Measurements from ENCODE around the gene SCGB1D1.

Gene SCGB1D1

GRCh38 chr11:62190011-62190410, at the start of gene SCGB1D1:
Gene SCGB1D1 (plus strand): TSS chr11:62190216. CDS start chr11:62190285, 69 bp downstream.
- DNase-seq: no peak

GRCh38 chr11:62140304-62141110, 49.5 kb upstream of the SCGB1D1 start:
- DNase-seq: no peak

GRCh38 chr11:62141111-62142042, 48.6 kb upstream of the SCGB1D1 start:
- DNase-seq: no peak

- no peak for DNase-seq
Measured at GRCh38 chr11:62142043-62142375, 48.0 kb upstream of the SCGB1D1 start.

GRCh38 chr11:62142921-62143320, 47.1 kb upstream of the SCGB1D1 start:
- DNase-seq: no peak

GRCh38 chr11:62143727-62144126, 46.3 kb upstream of the SCGB1D1 start:
- DNase-seq: no peak

- DNase-seq: no peak
Measured at GRCh38 chr11:62144641-62145255, 45.3 kb upstream of the SCGB1D1 start.

- no peak for DNase-seq
Measured at GRCh38 chr11:62145261-62145871, 44.6 kb upstream of the SCGB1D1 start.

GRCh38 chr11:62146476-62147200, 43.4 kb upstream of the SCGB1D1 start:
- DNase-seq: no peak

- DNase-seq: no peak
Measured at GRCh38 chr11:62147545-62147944, 42.5 kb upstream of the SCGB1D1 start.

- DNase-seq: no peak
Measured at GRCh38 chr11:62148271-62148980, 41.6 kb upstream of the SCGB1D1 start.

- DNase-seq: no peak
Measured at GRCh38 chr11:62149986-62150886, 39.8 kb upstream of the SCGB1D1 start.

GRCh38 chr11:62150887-62151736, 38.9 kb upstream of the SCGB1D1 start:
- DNase-seq: no peak

- no peak for DNase-seq
Measured at GRCh38 chr11:62151737-62152102, 38.3 kb upstream of the SCGB1D1 start.

GRCh38 chr11:62152245-62153086, 37.5 kb upstream of the SCGB1D1 start:
- DNase-seq: no peak

- DNase-seq: no peak
Measured at GRCh38 chr11:62153087-62153395, 37.0 kb upstream of the SCGB1D1 start.

GRCh38 chr11:62153617-62154016, 36.4 kb upstream of the SCGB1D1 start:
- DNase-seq: no peak

GRCh38 chr11:62157603-62158002, 32.4 kb upstream of the SCGB1D1 start:
- DNase-seq: no peak

- no peak for DNase-seq
Measured at GRCh38 chr11:62166371-62166770, 23.6 kb upstream of the SCGB1D1 start.
